ENCODE results near the gene QSOX2.

Gene QSOX2

DNA sequence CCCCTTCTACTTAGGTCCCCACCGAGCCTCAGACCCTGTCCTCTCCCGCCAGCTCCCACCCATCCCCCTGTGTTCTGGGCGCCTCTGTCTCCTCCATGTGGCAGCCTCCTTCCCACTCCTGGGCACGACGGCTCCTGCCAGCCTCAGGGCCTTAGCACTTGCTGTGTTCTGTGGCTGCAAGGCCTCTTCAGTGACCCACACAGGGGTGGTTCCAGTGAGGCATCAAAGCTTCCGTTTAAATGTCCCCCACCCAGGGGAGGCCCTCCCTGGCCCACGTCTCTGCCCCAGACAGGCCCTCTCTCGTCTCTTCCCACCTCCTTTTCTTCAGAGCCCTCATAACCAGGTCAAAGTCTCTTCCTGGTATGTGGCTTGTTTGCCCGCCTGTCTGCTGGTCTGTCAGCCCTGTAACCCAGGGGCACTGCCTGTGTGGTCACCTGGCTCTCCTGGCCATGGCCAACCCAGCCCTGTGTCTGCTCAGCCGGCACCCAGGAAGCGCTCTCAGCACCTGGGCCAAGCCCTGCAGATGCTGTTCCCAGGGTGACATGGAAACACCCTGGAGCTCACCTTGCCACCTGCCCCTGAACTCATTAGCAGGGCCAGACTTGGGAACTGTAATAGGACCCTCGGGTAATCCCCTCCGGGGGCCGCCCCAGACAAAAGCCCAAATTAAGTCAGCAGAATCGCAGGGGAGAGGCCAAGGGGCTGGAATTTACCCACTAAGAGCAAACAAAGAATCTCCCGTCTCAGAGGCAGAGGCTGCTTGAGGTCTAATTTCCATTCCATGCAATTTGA is 74.4 kb downstream of the QSOX2 start:
- no peak for DNase-seq

- DNase-seq: peak; percentile 85
Measured at GRCh38 chr9:136170006-136170901, 75.4 kb downstream of the QSOX2 start.

DNA sequence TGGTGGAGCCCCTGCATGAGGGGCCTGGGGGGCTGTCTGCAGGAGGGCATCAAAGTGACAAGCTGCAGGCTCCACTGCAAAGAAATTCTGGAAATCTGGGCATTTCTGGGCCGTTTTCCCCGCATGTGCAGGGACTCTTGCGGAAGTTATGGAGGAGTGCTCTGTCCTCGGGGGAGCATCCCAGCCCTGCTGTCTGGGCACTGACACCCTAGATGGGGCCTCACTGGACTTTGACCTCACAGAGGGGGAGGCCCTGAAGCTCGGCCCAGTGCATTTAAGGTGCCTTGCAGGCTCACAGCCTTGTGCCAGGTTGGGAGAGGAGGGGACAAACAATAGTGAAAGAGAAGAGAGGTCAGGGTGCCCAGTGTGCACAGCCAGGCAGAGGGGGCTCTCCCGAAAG is 76.1 kb downstream of the QSOX2 start:
- no peak for DNase-seq

GRCh38 chr9:136163248-136163850 is 82.3 kb downstream of the QSOX2 start:
- no peak for DNase-seq

DNA sequence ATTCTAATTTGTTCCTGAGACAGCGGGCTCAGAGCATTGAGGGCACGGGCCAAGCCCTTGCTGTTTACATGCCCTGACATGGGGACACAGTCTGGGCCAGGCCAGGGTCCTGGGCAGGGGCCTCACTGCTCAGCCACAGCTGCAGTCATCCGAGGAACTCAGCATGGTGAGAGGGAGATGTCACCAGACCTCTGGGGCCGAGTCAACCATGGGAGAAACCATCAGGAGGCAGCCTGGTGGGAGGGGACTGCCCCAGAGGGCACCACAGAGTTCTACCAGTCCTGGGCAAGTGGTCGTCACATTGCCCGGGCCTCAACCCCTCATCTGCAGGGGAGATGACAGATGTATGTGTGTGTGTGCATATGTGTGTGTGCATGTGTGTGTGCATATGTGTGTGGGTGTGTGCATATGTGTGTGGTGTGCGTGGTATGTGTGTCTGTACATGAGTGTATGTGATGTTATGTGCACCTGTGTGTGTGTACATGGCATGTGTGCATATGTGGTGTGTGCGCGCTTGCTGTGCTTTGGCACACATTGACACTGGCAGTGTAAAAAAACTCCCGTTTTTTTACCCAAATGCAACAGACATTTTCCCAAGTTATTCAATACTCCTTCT is 84.5 kb downstream of the QSOX2 start:
- no peak for DNase-seq

- DNase-seq: no peak
Measured at GRCh38 chr9:136160381-136160841, 85.2 kb downstream of the QSOX2 start.

DNA sequence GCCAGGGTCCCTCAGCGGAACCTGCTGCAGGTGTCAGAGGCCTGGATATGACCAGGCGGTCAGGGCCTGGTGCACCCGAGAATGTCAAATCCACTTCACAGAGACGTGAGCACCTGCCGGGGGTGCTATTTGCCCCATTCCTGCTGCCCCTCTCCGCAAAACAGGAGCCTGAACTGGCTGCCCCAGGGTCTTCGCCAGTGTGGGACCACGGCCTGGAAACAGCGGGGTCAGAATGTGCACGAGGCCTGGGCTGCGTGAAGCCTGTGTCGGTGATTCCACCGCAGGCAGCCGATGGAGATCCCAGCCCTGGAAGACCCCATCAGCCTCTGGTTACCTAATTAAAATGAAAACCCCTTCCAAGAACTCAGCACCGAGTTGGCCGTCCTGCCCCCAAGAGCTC is 85.8 kb downstream of the QSOX2 start:
- no peak for DNase-seq

DNA sequence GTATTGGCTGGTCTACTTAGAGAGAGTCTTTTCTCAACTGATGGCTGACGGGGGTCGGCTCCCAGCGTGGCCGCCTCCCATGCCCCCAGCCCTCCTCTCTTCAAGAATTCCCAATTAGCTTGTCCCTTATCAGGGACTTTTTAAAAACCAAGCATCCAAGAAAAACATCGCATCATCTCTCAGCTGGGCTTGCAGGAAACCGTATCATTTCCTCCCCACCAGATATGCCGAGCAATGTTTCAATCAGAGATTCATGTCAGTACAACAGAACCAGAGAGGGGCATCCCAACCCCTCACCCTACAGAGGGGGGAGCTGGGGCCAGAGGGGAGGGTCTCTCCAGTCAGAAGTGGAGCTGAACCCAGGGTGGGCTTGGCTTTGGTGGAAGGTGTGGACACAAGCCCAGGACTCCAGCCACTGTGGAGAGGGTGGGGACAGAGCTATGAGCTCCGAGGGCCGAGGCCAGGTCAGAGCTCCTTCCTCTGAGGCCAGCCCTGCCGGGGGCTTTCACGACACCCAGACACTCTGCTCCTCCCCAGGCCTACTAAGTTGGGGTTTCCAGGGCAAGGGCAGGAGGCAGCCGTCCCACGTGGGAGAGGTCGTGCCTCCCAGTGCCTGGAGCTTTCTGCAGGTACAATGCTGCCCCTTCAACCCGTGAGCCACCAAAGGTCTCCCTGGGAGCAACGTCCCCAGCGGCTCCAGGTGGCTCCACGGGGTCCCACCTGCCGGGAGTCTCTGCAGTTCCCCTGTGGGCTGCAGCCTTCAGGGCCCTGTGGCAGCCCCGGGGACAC is 87.9 kb downstream of the QSOX2 start:
- DNase-seq: no peak

All from activated CD8-positive, alpha-beta memory T cell treated with anti-CD3 and anti-CD28 coated beads, Interleukin-2, amount 50 U/mL, for 48 hours (primary cell).